GM12865 (cell line): Measurements from ENCODE around the gene CNTNAP2.

Experiments
- DNase-seq: peaks from one replicate; pipeline ENCODE4 v3.0.0; 2010; ENCODE audit warnings: low read depth
- H3K4me3 ChIP-seq: 2 replicates; pipeline ENCODE4 v1.5.1; 2011; ENCODE audit warnings: mild to moderate bottlenecking, low read depth, low read length, control low read depth
- CTCF ChIP-seq: IDR thresholded peaks from 2 replicates; pipeline ENCODE4 v1.5.1; 2011; ENCODE audit warnings: low read length, control low read depth, low read depth, inconsistent platforms; ENCODE audit not compliant: insufficient read depth; ENCODE audit errors: missing control alignments

CNTNAP2 gene

GRCh38 chr7:146961617-146962016 lies 845.0 kb downstream of the CNTNAP2 start:
- DNase-seq: no peak
- no peak for TF ChIP-seq CTCF
- H3K4me3 ChIP-seq: no peak overlapping the region

DNA sequence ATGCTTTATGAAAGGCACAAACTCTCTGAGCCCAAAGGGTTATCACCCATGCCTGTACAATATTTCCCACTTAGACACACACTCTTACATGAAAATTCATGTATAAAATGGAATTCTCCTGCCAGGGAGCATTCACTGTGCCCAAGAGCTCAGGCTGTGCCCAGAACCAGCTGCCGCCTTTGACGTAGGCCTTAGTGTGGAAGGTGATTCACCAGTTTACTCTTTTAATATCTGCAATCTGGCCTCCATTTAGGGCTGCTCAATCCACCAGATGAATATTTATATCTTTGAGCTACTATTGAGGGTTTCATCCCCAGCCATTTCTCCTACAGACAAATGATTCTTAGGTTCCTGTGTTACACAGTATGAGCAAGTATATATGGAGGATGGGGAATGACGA lies 849.7 kb downstream of the CNTNAP2 start:
- H3K4me3 ChIP-seq: no peak overlapping the region
- no peak for DNase-seq
- TF ChIP-seq CTCF: no peak

DNA sequence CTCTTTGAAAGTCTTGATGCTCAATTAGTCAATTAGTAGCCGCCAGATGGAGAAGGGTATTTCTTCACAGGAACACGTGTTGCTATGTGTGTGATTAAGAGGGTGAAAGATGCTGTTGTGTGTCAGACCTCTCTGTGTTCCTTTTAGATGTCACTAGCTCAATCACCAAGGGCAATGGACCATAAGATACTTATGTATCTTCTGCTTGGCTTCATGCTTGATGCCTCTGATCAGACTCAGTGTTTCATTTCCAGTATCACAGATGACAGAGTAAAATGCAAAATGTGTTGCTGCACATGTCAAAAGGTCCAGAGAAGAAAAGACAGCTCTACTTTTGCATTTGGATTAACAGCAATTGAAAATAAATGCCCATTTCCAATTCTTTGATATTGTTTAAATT lies 865.9 kb downstream of the CNTNAP2 start:
- no peak for TF ChIP-seq CTCF
- H3K4me3 ChIP-seq: no peak overlapping the region
- no peak for DNase-seq

DNA sequence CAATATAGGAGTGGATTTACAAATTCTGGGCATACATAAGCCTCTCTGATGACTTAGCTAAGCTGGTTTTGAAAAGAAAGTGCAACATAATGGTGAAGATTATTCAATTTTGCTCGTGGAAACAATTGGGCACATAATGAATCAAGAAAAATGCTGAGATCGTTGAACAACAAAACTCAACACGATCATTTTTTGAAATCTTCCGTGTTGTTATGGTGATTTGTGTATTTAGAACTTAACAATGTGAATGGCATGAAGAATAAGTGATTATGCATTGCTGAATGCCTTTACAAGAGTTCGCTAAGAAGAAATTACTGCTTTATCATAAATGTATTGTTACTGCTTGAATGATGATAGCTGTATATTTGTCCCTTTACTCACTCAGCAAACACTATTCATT lies 875.0 kb downstream of the CNTNAP2 start:
- no peak for DNase-seq
- H3K4me3 ChIP-seq: no peak overlapping the region
- TF ChIP-seq CTCF: no peak

- no peak overlapping the region for H3K4me3 ChIP-seq
- DNase-seq: no peak
- TF ChIP-seq CTCF: no peak
Observed at GRCh38 chr7:146993764-146994163, 877.2 kb downstream of the CNTNAP2 start.

DNA sequence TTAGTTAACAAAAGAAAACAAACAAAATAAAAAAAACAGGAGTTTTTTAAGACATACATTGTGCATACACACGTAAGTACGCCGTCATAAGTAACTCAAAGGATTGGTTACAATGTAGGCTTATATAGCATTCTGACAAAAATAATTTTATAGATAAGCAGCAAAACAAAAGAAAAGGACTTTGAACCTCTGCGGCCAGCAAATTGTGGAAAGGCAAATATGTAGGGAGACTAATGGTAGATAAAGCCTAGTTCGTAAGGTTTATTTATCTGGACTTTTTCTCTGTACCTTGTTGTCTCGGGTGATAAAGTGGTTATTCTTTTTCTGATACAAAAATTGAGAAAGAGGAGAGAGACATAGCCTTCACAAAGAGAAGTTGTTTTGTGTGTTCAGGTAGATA lies 891.9 kb downstream of the CNTNAP2 start:
- DNase-seq: no peak
- H3K4me3 ChIP-seq: no peak overlapping the region
- no peak for TF ChIP-seq CTCF

- no peak for TF ChIP-seq CTCF
- no peak overlapping the region for H3K4me3 ChIP-seq
- DNase-seq: no peak
Observed at GRCh38 chr7:147012666-147013065, 896.1 kb downstream of the CNTNAP2 start.
